Upper lobe of right lung (tissue), 1 donor: ENCODE data around the gene GNB5. TPM values are rescaled to one million over a fixed set of nuclear protein-coding genes. Genes with fewer than 3 reads are reported as not detected.

ENCODE experiments used
- ATAC-seq: fragments of 200-7000 bp; cut with Tn5 transposase; one replicate; pipeline ENCODE4 v1.9.1; 2020; ENCODE audit warnings: mild to moderate bottlenecking, moderate library complexity
- DNase-seq: peaks from one replicate; pipeline ENCODE4 v3.0.0-alpha.2; 2020
- H3K27ac ChIP-seq: fragments of 200-600 bp; one replicate; pipeline ENCODE4 v1.8.0; 2022
- H3K27me3 ChIP-seq: fragments of 200-600 bp; one replicate; pipeline ENCODE4 v1.8.0; 2022; ENCODE audit warnings: mild to moderate bottlenecking
- H3K36me3 ChIP-seq: fragments of 200-600 bp; one replicate; pipeline ENCODE4 v1.8.0; 2022
- H3K4me1 ChIP-seq: fragments of 200-600 bp; one replicate; pipeline ENCODE4 v1.8.0; 2022
- H3K4me3 ChIP-seq: fragments of 200-600 bp; one replicate; pipeline ENCODE4 v1.8.0; 2022; ENCODE audit warnings: mild to moderate bottlenecking
- H3K9me3 ChIP-seq: fragments of 200-600 bp; one replicate; pipeline ENCODE4 v1.8.0; 2022
- CTCF ChIP-seq: fragments of 200-600 bp; IDR thresholded peaks from one replicate; pipeline ENCODE4 v1.8.0; 2022; ENCODE audit warnings: antibody characterized with exemption
- intact Hi-C: fragments of 100-400 bp; cut with DNase I; formaldehyde crosslinking; loops from one replicate; pipeline ENCODE4 v1.11.0; 2022
- total RNA-seq: library from RNA; stranded (reverse); fragmentation: NEBNext Ultra II Directional; extraction: Animal tissue kit (Norgen Biotek cat#: 25700); gene quantifications from one replicate; pipeline ENCODE4 v1.2.1, GENCODE V29; 2021
- donor health status: DM: no; HTN: yes; CAD: no; lungs with severe emphysema.

Gene GNB5
- total RNA-seq, 1 donor from 2014 or later = 16.7 TPM

GRCh38 chr15:52121896-52122295 is 69.3 kb downstream of the GNB5 start:
- no peak overlapping the region for H3K4me3 ChIP-seq
- H3K27ac ChIP-seq = no peak overlapping the region
- DNase-seq (no peak), ATAC-seq (no peak)
- H3K4me1 ChIP-seq = no peaks in the 10 kb centered on the region
- no peaks in the 10 kb centered on the region for H3K36me3 ChIP-seq
- TF ChIP-seq CTCF = no peak
- H3K9me3 ChIP-seq = no peaks in the 10 kb centered on the region
- intact Hi-C loops = no loop called here
- H3K27me3 ChIP-seq = no peaks in the 10 kb centered on the region

GRCh38 chr15:52121006-52121405 is 70.2 kb downstream of the GNB5 start:
- Histone ChIP-seq H3K4me3 (no peak overlapping the region), H3K27me3 (no peaks in the 10 kb centered on the region), H3K9me3 (no peaks in the 10 kb centered on the region), H3K27ac (no peak overlapping the region), H3K36me3 (no peaks in the 10 kb centered on the region), H3K4me1 (no peaks in the 10 kb centered on the region)
- DNase-seq (no peak), ATAC-seq (no peak)
- TF ChIP-seq CTCF = no peak
- intact Hi-C loops = no loop called here

GRCh38 chr15:52120488-52120887 is 70.7 kb downstream of the GNB5 start:
- Histone ChIP-seq H3K27ac (no peak overlapping the region), H3K9me3 (no peaks in the 10 kb centered on the region), H3K4me1 (no peaks in the 10 kb centered on the region), H3K4me3 (no peak overlapping the region), H3K27me3 (no peaks in the 10 kb centered on the region), H3K36me3 (no peaks in the 10 kb centered on the region)
- intact Hi-C loops = no loop called here
- no peak for ATAC-seq
- no peak for TF ChIP-seq CTCF
- DNase-seq = no peak

GRCh38 chr15:52118969-52119749 is 72.0 kb downstream of the GNB5 start:
- intact Hi-C loops = no loop called here
- no peaks in the 10 kb centered on the region for H3K4me1 ChIP-seq
- no peak overlapping the region for H3K4me3 ChIP-seq
- no peaks in the 10 kb centered on the region for H3K36me3 ChIP-seq
- TF ChIP-seq CTCF = no peak
- H3K9me3 ChIP-seq = no peaks in the 10 kb centered on the region
- DNase-seq (no peak), ATAC-seq (no peak)
- no peak overlapping the region for H3K27ac ChIP-seq
- H3K27me3 ChIP-seq = no peaks in the 10 kb centered on the region

- Histone ChIP-seq H3K4me1 (peaks cover under 1% of the 10 kb centered on the region), H3K27me3 (peaks cover 7% of the 10 kb centered on the region), H3K27ac (no peak overlapping the region), H3K4me3 (no peak overlapping the region), H3K36me3 (no peaks in the 10 kb centered on the region), H3K9me3 (no peaks in the 10 kb centered on the region)
- DNase-seq (no peak), ATAC-seq (no peak)
- TF ChIP-seq CTCF = no peak
- intact Hi-C loops = no loop called here
Measured at GRCh38 chr15:52117549-52117948, 73.6 kb downstream of the GNB5 start.
